ENCODE measurements around the gene DPT.
"Not testable (repeated sequence)": the region's sequence is repeated elsewhere in the genome, so short reads cannot be mapped to it uniquely, and the experiment has no call there.

Gene DPT

DNA sequence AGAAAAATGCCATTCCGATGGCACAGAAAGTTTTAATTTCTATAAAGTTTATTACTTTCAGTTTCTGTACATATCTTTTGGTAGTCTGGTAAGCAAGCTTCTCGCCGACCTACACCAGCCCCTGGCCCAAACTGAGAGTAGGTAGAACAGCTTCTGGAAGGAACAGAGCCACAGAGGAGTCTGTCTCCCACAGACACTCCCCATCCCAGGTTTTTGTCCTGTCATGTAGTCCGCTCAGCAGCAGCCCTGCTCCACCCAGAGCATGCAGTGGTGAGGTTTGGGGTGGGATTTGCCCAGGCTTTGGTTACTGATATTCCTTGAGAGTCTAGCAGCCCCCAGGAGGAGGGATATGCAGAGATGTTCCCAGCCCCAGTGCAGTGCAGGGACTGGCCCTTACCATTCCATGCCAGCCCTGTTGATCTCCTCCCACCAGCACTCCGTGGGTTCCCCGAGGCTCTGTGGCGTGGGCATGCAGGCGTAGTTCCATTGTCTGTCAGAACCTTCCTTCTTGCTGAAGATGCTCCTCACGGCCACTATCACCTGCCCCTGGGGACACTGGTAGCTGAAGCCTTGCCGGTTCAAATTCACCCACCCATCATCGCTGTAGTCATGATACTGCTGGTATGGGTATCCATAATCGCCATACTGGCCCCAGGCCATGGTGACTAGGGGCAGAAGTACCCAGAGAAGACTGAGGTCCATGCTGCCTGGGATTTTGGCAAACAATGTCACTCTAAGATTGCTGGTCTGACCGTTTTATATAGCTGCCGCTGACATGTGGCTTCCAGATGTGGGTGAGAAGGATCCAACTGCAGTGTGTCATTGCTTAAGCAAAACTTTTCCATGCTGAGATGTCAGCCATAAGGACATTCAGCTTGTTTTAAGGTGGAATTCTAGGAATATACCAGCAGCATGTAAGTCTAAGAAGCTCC, at the start of gene DPT:
Gene DPT, minus strand, starts transcription at position 734 of the 932 bp plus-strand sequence. Its CDS starts 32 bp downstream, at position 702.
- no peak for DNase-seq

DNA sequence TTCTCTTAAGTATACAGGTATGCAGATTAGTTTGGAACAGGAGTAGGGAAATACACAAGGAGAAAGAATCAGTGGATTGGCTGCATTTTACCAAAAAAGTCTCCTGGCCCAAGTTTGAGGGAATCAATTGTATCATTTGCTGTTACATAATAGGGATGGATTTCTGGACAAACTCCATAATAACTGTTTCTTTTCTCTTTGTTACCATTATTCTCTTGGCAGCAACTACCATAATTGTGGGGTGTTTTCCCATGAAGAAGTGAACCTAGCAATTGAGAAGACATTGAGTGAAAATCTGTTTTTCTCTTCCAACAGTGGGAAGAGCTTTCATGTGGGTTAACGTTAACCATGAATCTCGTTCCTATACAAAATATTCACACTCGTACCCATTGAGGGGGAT, 46.4 kb upstream of the DPT start:
- no peak for DNase-seq

DNA sequence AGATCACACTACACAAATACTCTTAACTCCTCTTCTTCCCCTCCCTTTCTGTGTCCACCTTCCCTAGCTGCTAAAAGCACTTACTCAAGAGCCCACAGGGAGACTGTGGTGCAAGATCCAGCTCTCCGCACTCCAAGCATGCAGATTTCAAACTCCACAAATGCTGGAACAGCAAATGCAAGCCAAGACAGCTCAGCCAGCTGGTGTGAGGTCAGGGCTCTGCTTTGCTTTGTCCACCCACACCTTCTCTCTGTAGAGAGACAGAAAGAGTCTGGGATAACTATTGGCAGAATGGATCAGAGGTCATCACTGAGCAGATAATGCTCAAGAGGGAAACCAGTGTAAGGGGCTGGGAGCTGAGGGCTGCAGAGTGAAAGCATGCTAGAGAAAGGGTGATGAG, 45.2 kb upstream of the DPT start:
- no peak for DNase-seq

DNA sequence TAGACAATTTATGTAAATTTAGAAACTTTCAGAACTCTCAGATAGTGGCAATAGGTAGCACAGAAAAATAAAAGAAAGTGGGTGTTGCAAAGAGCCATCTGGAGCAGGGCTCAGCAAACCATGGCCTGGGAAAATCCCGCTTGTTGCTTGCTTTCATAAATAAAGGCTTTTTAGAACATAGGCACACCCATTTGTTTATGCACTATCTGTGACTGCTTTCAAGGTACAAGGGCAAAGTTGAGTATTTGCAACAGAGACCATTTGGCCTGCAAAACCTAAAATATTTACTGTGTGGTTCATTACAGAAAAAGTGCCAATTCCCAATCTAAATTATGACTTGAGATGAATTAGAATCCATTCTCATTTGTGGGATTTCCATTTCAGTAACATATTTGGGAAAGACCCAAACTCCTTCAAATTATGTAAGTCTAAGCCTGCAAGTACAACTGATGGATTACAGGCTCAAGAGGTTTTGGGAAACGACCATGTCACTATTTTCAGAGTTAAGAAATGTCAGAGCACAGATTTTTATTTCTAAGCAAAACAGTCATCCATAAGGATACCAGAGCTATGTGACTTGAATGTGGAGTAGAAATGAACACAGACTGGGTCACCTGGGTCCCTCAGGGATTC, 43.5 kb upstream of the DPT start:
- DNase-seq = no peak

DNA sequence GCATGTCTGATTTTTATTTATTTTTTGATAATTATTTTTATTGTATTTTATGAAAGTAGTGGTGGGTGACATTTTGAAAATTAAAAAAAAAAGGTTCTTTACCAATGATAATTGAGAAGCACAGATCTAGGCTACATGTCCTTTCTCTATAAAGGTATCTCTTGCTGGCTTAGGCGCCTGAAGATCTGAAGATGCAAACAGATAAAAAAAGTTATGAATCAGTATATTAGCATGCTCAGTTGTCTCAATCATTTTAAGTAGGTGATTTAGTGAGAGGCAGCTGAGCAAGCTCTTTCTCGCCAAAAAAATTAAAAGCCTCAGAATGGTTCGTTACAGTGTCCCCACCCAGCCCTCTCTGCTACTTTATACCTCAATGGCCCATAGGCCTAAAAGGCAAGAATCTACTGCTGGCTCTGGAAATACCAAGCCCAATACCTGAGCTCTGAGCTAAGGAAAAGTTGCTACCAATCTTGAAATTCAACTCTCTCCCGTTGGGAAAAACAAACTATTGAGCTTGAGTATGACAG, 42.2 kb upstream of the DPT start:
- no peak for DNase-seq

DNA sequence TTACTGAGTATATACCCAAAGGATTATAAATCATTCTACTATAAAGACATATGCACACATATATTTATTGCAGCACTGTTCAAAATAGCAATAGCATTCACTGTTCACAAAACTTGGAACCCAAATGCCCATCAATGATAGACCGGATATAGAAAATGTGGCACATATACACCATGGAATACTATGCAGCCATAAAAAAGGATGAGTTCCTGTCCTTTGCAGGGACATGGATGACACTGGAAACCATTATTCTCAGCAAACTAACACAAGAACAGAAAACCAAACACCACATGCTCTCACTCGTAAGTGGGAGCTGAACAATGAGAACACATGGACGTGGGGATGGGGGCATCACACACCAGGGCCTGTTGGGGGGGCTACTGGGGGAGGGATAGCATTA, 40.9 kb upstream of the DPT start:
- DNase-seq = not testable (repeated sequence)

DNA sequence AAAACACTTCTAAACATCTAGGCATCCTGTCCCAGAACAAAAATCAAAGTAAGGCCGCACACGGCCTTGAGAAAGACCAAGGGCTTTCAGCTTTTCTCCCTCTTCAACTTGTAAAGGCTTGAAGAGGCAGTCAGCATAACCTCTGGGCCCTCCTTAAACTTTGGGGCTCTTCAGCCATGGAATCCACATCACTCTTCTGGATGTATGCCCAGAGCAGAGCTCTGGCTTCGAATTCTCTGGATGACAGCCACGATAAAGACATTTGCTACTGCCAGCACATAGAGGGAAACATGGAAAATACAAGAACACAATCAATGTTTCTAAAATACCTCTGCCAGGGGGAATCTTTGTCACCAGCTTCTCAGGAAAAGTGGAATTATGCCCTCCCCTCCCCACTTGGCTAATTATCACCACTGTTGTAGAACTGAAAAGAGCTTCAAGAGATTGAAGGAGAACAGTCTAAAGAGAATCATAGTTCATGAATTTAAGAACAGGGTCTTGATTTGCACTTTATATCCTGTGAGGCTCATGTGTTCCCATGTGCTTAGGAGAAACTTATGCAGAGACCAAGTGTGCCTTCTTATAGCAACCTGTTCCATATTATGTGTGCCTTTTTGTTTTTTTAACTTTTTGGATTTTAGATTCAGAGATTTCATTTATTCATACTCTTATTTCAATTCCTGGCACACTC, 39.0 kb upstream of the DPT start:
- no peak for DNase-seq

DNA sequence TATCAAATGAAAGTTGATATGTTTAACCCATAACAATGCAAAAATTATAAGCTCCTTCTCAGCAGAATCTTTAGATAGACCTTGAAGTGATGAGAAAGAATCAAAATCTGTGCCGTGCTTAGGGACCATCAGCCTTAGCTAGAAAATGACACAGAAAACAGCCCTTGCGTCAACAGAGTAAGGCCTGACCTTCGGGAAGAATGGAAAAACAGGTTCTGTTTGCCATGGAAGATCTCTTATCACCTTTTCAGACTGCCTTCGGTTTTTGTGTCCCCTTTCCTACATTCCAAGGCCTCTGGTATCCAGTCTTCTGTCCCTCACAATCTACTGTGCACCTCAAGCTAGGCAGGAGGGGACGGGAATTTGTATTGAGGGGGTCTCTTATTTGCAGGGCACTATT, 37.6 kb upstream of the DPT start:
- DNase-seq = no peak

DNA sequence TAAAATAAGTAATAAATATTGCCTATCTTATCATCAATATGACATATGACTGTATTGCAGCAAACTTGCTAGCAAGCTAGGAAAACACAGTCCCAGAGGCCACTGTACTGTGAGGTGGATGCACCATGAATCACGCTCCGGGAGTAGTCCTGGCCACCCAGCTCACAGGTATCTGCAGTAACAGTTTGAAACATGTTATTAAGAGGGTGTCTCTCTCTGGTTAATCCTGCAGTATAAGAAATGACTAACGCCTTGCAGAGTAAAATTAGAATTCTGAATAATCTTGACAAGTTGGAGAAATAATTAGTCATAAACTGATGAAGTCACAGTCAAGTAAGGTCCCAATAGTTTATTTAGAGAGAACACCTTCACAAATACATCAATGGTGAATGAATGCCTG, 34.0 kb upstream of the DPT start:
- DNase-seq = no peak

DNA sequence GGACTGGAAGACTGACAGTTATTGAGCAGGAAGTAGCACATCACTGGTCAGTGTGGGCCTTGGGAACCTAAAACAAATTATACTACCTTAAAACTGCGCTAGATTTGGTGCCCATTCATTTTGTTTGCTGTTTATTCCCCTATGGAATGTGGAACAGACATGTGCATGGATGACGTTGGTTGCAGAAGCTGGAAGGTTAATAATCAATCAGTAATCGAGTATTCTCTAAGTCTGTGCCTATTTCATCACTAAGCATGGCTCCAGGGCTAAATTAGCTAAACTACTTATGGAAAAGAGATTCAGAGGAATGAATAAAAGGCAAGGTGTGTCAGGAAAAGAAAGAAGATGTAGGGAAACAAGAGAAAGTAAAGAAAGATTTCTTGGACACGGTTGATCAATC, 33.5 kb upstream of the DPT start:
- DNase-seq = no peak

DNA sequence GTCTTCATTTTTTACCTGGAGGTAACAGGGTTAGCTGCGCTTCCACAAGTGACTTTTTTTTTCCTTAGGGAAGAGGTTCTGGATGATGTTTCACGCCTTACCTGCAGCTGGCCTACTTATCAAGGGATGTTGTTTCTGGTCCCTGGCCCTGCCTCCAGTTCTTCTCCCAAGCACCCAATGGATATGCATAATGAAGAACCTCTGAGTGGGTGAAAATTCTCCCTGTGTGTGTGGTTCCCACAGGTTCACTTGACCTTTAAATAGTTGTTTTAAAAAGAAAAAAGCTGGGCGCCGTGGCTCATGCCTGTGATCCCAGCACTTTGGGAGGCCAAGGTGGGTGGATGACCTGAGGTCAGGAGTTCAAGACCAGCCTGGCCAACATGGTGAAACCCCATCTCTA, 31.8 kb upstream of the DPT start:
- no peak for DNase-seq

DNA sequence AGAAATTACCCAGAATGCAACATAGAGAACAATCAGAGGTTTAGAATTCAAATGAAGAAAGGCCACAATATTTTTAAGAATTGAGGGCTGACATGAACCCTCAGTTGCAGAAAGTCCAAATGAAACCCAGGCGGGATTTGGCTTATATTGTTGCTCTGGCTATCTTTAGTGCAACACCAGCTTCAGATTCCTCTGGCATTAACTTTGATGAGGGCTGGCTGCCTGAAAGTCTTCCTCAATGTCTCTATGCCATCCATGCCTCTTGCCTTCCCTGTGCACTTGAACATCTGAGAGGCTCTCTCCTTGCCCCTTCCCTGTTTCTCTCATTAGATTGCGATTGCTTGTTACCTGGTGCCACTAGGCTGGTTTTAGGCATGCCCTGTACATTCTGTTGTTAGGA, 31.2 kb upstream of the DPT start:
- DNase-seq = no peak

DNA sequence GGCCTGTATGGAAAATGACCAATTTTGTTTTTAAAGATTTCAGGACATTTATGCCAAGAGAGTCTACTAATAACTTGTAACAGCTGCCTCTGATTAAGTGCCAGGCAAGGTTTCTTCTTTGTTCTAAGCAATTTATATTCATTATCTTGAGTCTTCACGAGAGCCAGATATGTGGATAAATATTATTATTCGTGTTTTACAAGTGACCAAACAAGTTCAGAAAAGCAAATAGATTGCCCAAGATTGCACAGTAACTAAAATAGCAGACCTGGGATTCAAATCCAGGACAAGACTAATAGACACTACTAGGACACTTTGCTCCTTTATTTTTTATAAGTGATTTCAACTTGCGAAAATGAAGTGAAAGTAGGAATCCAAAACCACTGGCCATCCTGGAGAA, 30.1 kb upstream of the DPT start:
- no peak for DNase-seq

DNA sequence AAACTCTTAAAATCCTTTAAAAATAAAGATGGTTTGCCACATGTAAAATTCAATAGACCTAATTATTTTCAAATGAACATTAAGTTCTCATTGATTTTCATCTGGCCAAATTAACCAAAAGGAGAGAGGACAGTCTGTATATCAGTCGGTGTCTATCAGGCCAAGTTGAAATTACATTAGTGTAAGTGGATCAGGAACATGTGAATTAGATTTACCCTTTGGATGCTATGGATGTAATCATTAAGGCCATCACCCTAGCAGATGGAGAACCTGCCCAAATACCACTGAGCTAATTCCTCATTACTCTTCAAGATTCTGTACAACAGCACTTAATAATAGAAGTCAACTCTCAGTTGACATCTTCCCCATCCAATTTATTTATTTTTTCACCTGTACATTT, 29.5 kb upstream of the DPT start:
- DNase-seq = no peak

DNA sequence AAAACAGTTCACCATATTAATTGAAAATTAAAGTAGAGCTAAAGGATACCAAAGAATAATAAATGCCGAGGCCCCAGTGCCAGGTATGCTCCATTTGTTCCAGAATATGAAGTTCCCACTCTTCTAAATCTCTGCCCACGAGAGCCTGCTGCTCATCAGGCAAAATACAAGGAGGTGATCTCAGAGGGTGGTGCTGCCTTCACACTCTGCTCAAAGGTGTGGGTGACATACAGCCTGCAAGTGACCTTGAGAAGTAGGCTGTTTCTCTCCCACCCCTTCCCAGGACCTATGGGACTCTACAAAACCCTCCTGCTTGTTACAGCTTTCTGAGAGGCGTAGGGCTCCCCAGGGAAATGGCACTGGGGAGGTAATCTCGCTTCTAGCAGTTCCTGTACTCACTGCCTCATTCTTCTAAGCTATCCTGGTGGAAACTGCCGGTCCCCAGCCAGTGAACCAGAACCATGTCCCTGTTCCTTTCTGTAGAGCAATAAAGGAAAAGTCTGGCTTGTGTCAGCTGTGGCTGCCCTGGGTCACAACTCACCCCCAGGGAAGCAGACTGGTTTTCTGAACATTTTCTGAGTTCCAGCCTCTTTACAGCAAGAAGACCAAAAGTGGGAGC, 26.9 kb upstream of the DPT start:
- no peak for DNase-seq

DNA sequence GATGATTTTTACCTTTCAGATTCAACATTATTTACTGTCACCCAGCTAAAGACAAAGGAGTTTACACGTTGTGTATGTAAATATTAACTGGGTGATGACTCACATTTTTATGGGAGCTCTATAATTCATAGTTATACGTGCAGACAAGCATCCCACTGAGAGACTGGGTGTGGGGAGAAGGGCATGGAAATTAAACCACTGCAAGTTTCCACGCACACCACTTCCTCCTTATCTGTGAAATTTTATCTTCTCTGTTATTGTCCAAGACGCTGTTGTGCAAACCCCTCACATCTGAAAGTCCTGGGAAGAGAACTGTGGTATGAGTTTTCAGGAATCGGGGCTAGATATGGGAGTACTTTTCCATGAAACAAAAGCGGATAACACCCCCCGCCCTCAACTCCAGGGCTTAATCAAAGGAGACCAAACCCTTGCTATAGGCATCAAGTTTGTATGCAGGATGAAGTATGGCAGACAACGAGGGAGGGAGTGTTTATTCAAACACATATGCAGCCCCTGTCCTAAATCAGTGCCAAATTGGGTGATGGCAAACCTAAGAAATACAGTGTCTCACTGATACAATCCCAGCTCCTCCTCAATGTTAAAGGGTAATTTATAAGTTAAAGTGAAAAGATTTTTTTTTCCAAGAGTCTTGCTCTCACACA, 23.3 kb upstream of the DPT start:
- DNase-seq = no peak

DNA sequence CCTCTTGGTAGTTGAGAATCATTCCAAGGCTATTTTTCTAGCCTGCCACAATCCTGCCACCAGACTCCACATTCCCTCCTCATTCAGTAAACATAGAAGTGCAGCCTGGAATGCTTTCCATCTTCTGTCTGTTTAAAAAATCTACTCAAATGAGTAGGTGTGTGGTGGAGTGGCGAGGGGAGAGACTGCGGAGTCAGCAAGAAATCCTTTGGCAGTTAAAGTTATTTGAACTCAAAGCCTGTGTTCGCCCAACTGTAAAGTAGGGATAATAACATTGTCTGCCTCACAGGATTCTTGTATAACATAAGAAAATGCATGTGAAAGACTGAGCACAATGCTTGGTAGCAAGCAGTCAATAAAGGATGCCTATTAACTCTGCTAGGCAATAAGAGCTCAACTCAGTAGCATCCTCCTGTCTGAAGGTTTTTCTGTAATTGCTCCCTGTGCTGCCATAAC, 22.2 kb upstream of the DPT start:
- DNase-seq = no peak

DNA sequence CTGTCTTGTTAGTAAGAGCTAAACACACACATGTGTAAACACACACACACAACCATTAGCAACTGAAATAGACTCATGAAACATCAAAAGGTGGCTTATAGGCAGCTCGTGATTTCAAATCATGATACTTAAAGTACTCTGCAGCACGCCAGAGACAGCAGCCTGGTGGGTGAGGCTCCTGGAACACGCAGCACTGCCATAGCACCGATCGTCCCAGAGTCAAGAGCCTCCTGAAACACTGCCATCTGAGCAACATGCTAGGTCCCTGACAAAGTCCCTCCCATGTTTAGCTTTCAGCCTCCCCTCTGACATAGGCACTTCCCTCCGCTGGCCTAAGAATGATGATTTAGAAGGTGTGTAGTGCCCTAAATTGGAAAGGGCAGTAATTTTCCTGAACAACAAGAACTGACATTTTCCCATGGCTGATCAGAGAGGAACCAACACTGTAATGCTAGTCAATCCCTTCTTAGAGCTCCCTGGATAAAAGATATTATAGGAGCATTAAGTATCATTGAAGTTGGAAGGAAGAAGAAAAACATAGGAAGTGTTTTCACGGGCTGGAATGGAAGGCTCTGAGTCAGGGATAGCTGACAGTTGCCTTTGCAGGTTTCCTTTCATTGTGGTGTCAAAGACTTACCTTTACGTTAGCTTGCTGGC, 14.1 kb upstream of the DPT start:
- DNase-seq = no peak

DNA sequence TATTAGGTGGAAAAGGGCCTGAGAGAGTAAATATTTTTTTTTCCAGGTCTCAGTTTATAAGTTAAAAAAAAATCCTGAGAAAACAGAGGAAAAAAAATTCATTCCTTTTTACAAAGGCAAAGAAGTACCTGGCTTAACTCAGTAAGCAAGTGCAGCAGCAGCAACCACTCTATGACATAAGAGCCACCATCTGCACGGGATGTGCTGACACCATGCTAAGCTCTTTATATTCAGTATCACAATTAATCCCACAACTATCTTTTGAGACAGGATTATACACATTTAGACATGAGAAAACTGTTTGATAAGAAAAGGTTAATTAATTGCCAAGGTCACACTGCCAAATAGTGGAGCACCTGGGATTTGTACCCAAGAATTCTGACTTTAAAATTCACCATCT, 13.4 kb upstream of the DPT start:
- no peak for DNase-seq

DNA sequence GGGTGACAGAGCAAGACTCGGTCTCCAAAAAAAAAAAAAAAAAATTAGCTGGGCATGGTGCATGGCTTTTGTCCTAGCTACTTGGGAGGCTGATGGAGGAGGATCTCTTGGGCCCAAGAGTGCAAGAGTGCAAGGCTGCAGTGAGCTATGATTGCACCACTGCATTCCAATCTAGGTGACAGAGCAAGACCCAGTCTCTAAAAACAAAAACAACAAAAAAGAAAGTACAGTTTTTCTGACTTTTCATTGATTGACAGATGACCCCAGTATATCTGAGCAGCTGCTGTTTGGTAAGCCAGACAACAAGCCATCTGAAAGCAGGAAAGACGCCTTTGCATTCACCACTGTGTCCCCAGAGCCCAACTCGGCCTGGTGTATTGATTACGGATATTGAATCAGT, 10.9 kb upstream of the DPT start:
- DNase-seq = no peak

DNA sequence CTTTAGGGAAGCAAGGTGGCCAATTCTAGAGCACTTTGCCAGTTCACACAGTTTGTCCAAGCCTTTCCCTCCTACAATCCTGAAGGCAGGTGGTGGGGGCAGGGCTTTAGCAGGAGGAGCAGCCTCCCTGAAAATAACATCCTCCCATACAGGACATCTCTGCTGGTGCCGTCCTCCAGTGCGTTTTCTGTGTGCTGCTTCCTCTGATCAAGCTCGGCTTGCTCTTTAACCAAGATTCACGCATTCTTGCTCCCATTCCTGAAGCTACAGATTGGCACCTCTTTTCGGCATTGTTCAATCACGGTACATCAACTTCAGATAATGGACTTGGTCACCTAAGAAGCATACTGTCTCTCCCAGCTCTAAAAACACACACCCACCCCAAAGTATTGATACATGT, 7.5 kb upstream of the DPT start:
- DNase-seq = no peak

DNA sequence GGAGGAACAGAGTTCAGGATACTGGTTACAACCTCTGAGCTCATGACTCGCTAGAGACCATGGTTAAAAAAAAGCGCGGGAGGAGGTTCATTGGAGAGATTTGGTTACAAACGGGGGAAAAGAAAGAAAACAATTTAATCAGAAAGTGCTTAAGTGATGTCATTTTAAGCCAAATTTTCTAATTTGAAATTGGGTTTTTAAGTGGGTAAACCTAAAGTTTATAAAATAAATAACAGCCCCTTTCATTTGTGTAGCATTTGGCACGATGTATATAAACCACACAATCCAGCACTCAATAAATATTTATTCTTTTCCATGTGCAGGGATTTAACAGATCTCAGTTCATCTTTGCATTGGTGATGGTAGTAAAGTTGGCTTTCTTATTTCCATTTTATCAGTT, 7.0 kb upstream of the DPT start:
- no peak for DNase-seq

Measured in CD4-positive, alpha-beta T cell treated with Interleukin-21 for 1 hour (primary cell).